NT2/D1 (cell line): ENCODE measurements around the gene SEMA3A.
"Not testable (repeated sequence)": the region's sequence is repeated elsewhere in the genome, so short reads cannot be mapped to it uniquely, and the experiment has no call there.

Experiments
- SUZ12 ChIP-seq: IDR thresholded peaks from 2 replicates; pipeline ENCODE4 v1.6.1; 2011; ENCODE audit not compliant: insufficient read length, insufficient read depth; ENCODE audit errors: extremely low read depth
- YY1 ChIP-seq: IDR thresholded peaks from 2 replicates; pipeline ENCODE4 v1.6.1; 2011; ENCODE audit not compliant: insufficient read length, insufficient read depth
- ZNF274 ChIP-seq: IDR thresholded peaks from 2 replicates; pipeline ENCODE4 v1.6.1; 2011; ENCODE audit warnings: mild to moderate bottlenecking, low read depth, low read length

- not testable (repeated sequence) for TF ChIP-seq ZNF274, YY1, SUZ12
These were observed 44.2 kb downstream of the SEMA3A start for GRCh38 chr7:84150370-84150769.
